Liver (tissue), 9 donors: ENCODE results near the gene ZYX. TPM values are rescaled to one million over a fixed set of nuclear protein-coding genes. Genes with fewer than 3 reads are reported as not detected.

Experiments used
- DNase-seq: peaks from one replicate; pipeline ENCODE4 v3.0.0-alpha.2; 2017; ENCODE audit warnings: low spot score
- H3K27ac ChIP-seq, 2 donors: one replicate each; pipeline ENCODE4 v1.7.0; 2013; ENCODE audit warnings: inconsistent platforms in 2 of 2, low read length in 2 of 2, control low read depth in 1 of 2, low read depth in 1 of 2, mild to moderate bottlenecking in 1 of 2
- H3K27me3 ChIP-seq, 4 donors: one replicate each; pipeline versions ENCODE4 v1.6.1 to v1.7.0; 2013; ENCODE audit warnings: low read length in 3 of 4, inconsistent platforms in 1 of 4, mild to moderate bottlenecking in 1 of 4, moderate library complexity in 1 of 4; ENCODE audit not compliant: control insufficient read depth in 4 of 4, insufficient read depth in 4 of 4
- H3K36me3 ChIP-seq, 4 donors: one replicate each; pipeline versions ENCODE4 v1.6.1 to v1.7.0; 2013; ENCODE audit warnings: low read length in 3 of 4, mild to moderate bottlenecking in 3 of 4, low read depth in 1 of 4, moderate library complexity in 1 of 4; ENCODE audit not compliant: control insufficient read depth in 4 of 4, insufficient read depth in 3 of 4
- H3K4me1 ChIP-seq, 4 donors: one replicate each; pipeline versions ENCODE4 v1.6.1 to v1.7.0; 2013; ENCODE audit warnings: low read length in 3 of 4, mild to moderate bottlenecking in 3 of 4, moderate library complexity in 1 of 4; ENCODE audit not compliant: control insufficient read depth in 4 of 4, insufficient read depth in 4 of 4
- H3K4me3 ChIP-seq, 3 donors: one replicate each; pipeline versions ENCODE4 v1.6.1 to v1.7.0; 2013; ENCODE audit warnings: low read length in 3 of 3, control low read depth in 1 of 3, low read depth in 1 of 3, mild to moderate bottlenecking in 1 of 3
- H3K9ac ChIP-seq, 2 donors: one replicate each; pipeline ENCODE4 v1.7.0; 2013; ENCODE audit warnings: low read length in 2 of 2, mild to moderate bottlenecking in 2 of 2, moderate library complexity in 2 of 2, control low read depth in 1 of 2, low read depth in 1 of 2
- H3K9me3 ChIP-seq, 4 donors: one replicate each; pipeline versions ENCODE4 v1.6.1 to v1.7.0; 2013; ENCODE audit warnings: low read length in 3 of 4; ENCODE audit not compliant: control insufficient read depth in 4 of 4
- EGR1 ChIP-seq, 2 donors: IDR thresholded peaks; 2 replicates each; pipeline ENCODE4 v1.6.1; 2016 to 2018; ENCODE audit warnings: antibody characterized with exemption in 2 of 2, low read depth in 2 of 2
- HNF4A ChIP-seq, 2 donors: conservative IDR thresholded peaks; 2 replicates each; pipeline ENCODE4 v1.6.1; 2016; ENCODE audit warnings: antibody characterized with exemption in 2 of 2, mild to moderate bottlenecking in 2 of 2
- HNF4G ChIP-seq: IDR thresholded peaks from 2 replicates; pipeline ENCODE4 v1.6.1; 2016; ENCODE audit warnings: antibody characterized with exemption
- JUND ChIP-seq, 2 donors: IDR thresholded peaks; 2 replicates each; pipeline ENCODE4 v1.6.1; 2016; ENCODE audit warnings: antibody characterized with exemption in 2 of 2
- NR2F2 ChIP-seq: IDR thresholded peaks from 2 replicates; pipeline ENCODE4 v1.6.1; 2016; ENCODE audit warnings: antibody characterized with exemption
- RAD21 ChIP-seq, 2 donors: IDR thresholded peaks; 2 replicates each; pipeline ENCODE4 v1.6.1; 2016; ENCODE audit warnings: antibody characterized with exemption in 2 of 2, mild to moderate bottlenecking in 2 of 2
- REST ChIP-seq: IDR thresholded peaks from 2 replicates; pipeline ENCODE4 v1.6.1; 2016; ENCODE audit warnings: antibody characterized with exemption, mild to moderate bottlenecking
- RXRA ChIP-seq, 2 donors: IDR thresholded peaks; 2 replicates each; pipeline ENCODE4 v1.6.1; 2017 to 2018; ENCODE audit warnings: antibody characterized with exemption in 2 of 2, mild to moderate bottlenecking in 1 of 2
- YY1 ChIP-seq: IDR thresholded peaks from 2 replicates; pipeline ENCODE4 v1.6.1; 2016; ENCODE audit warnings: antibody characterized with exemption, mild to moderate bottlenecking
- WGBS: extraction: QIAGEN DNeasy Blood & Tissue Kit; methylation state at CpG from one replicate; pipeline ENCODE4 v1.1.7; 2013; 5-methylcytosine and 5-hydroxymethylcytosine counted together
- polyA plus RNA-seq, 2 donors: library from polyadenylated mRNA; stranded (reverse) in 1 of 2; unstranded in 1 of 2; fragments of 200-250 nt in 1 of 2; fragments of >200 nt in 1 of 2; fragmentation: Nextera tagmentation in 1 of 2; extraction: Ambion mirVana in 1 of 2; gene quantifications; one replicate each; pipeline versions ENCODE4 v1.2.1 to v1.2.3, GENCODE V29; 2013 to 2015
- total RNA-seq, 2 donors: library from RNA; depleted of rRNA; stranded (reverse); fragments of >200 nt; gene quantifications; one replicate each; pipeline ENCODE4 v1.2.3, GENCODE V29; 2014
- TF ChIP-seq, protein P1 (sequence below): fragments of 150-350 bp; IDR thresholded peaks from 2 replicates; pipeline ENCODE4 v1.5.1; 2017; ENCODE audit warnings: improper control_type of control experiment, low read depth, low read length; ENCODE audit not compliant: missing input control
- donor health status: healthy.
- donor health status: healthy.
- donor health status: healthy.
- donor health status: healthy.
- donor health status: healthy.

ZYX gene
- total and polyA plus RNA-seq, 4 donors, result 15.4 to 49.7 (median 16.5) TPM

- TF ChIP-seq EGR1 (IDR thresholded peaks at IDR 0.05; ENCODE audit: low read depth in 2 of 2) (no peak), JUND (IDR thresholded peaks at IDR 0.05) (no peak), NR2F2 (no peak), YY1 (no peak), HNF4G (no peak), RXRA (IDR thresholded peaks at IDR 0.05) (no peak)
These were observed 26.4 kb downstream of the ZYX start (continued) for GRCh38 chr7:143407287-143408251.

GRCh38 chr7:143408252-143408685 lies 27.1 kb downstream of the ZYX start:
- no peaks in the 10 kb centered on the region for H3K36me3 ChIP-seq
- peak overlapping the region; percentile 11 to 75 (median 70) for H3K4me3 ChIP-seq
- DNase-seq, result peak; percentile 40
- TF ChIP-seq RXRA (IDR thresholded peaks at IDR 0.05) (peak; percentile 60 to 66), JUND (IDR thresholded peaks at IDR 0.05) (no peak), RAD21 (IDR thresholded peaks at IDR 0.05) (peak in 1 of 2 donors; percentile 4), YY1 (no peak), HNF4A (conservative IDR thresholded peaks at IDR 0.05) (peak; percentile 45 to 50)
- TF ChIP-seq, protein P1, sequence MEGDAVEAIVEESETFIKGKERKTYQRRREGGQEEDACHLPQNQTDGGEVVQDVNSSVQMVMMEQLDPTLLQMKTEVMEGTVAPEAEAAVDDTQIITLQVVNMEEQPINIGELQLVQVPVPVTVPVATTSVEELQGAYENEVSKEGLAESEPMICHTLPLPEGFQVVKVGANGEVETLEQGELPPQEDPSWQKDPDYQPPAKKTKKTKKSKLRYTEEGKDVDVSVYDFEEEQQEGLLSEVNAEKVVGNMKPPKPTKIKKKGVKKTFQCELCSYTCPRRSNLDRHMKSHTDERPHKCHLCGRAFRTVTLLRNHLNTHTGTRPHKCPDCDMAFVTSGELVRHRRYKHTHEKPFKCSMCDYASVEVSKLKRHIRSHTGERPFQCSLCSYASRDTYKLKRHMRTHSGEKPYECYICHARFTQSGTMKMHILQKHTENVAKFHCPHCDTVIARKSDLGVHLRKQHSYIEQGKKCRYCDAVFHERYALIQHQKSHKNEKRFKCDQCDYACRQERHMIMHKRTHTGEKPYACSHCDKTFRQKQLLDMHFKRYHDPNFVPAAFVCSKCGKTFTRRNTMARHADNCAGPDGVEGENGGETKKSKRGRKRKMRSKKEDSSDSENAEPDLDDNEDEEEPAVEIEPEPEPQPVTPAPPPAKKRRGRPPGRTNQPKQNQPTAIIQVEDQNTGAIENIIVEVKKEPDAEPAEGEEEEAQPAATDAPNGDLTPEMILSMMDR, result no peak
- H3K4me1 ChIP-seq, result peaks cover 6 to 38% (median 34%) of the 10 kb centered on the region in 4 donors
- no peaks in the 10 kb centered on the region for H3K27me3 ChIP-seq
- no peak overlapping the region for H3K9ac ChIP-seq
- no peaks in the 10 kb centered on the region for H3K9me3 ChIP-seq
- H3K27ac ChIP-seq, result peak overlapping the region in 1 of 2 donors; percentile 45
- 10% methylated on average over 19 of the region's 20 CpGs for WGBS

- H3K27me3 ChIP-seq, result no peaks in the 10 kb centered on the region
- peaks cover 6 to 38% (median 34%) of the 10 kb centered on the region in 4 donors for H3K4me1 ChIP-seq
- WGBS, result 7% methylated on average over 39 of the region's 39 CpGs
- H3K36me3 ChIP-seq, result no peaks in the 10 kb centered on the region
- peak within 1 kb of the TSS in 1 of 2 donors; percentile 45 for H3K27ac ChIP-seq
- peak within 1 kb of the TSS; percentile 11 to 75 (median 70) for H3K4me3 ChIP-seq
- no peaks in the 10 kb centered on the region for H3K9me3 ChIP-seq
- DNase-seq, result peak; percentile 66
- TF ChIP-seq REST (no peak), RAD21 (IDR thresholded peaks at IDR 0.05) (peak; percentile 39 to 55)
- TF ChIP-seq, protein P1, result peak; percentile 15
- H3K9ac ChIP-seq, result no peak within 1 kb of the TSS
These were observed 27.8 kb downstream of the ZYX start, which contains the start of gene EPHA1 for GRCh38 chr7:143408686-143409561. Gene EPHA1, minus strand, starts transcription at chr7:143408856. Its CDS starts 51 bp downstream, at chr7:143408805.
